HG02973 (cell line): ENCODE measurements around the gene ST8SIA3.
"Not testable (repeated sequence)": the region's sequence is repeated elsewhere in the genome, so short reads cannot be mapped to it uniquely, and the experiment has no call there.

ENCODE experiments used
- ATAC-seq: cut with Tn5 transposase; IDR thresholded peaks from one replicate; pipeline ENCODE4 v1.9.1; 2021; ENCODE audit warnings: moderate library complexity; ENCODE audit not compliant: unreplicated experiment

Gene ST8SIA3

DNA sequence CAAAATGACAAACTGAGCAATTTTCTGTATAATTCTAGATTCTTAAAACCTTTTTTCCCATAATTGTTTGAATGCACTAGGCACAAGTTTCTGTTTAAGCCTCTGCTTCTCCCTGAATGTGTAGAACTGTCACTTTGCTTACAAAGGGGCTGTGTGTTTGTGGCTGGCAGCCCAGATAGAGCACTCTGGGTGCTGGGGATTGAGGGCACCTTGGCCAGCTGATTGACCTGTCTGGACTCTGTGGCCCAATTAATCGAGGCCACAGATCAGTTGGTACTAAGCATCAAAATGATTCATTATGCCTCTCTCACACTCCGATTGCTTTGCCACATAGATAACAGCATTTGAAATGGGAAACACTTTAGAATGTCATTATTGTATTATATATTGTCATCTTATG lies 12.1 kb downstream of the ST8SIA3 start:
- ATAC-seq, result no peak

DNA sequence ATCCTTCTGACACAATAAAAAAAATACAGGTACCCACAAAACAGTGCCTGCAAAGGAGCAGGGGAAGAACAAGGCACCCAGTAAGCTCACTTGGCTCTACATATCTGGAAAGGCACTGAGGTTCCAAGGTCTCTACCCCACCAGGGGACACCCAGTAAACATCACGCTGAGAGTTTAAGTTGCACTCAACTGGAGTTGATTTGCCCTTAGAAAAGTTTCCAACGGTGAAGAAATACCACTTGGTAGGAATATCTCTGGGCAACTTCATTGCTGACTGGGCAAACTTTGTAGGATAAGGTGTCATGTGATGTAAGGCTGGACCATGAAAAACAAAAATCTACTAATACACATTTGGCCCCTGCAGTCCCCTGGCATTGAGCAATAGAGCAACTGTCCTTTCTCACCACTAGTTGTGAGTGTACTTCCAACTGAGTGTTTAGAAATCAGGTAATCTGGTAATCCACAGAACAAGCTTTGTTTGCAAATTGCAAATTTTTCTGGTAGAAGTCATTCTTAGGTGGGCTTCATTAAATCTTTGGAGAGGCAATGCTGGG lies 14.2 kb downstream of the ST8SIA3 start:
- no peak for ATAC-seq

DNA sequence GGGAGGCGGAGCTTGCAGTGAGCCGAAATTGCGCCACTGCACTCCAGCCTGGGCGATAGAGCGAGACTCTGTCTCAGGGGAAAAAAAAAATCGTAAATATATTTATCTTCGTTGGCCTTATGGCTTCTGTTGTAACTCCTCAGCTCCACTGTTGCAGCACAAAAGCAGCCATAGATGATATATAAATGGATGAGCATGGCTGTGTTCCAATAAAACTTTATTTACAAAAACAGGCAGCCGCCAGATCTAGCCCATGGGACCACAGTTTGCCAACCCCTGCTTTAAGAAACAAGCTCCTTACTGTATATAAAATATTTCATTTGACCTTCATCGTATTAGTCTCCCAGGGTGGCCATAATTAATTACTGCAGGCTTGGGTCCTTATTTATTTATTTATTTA lies 20.1 kb downstream of the ST8SIA3 start:
- no peak for ATAC-seq

DNA sequence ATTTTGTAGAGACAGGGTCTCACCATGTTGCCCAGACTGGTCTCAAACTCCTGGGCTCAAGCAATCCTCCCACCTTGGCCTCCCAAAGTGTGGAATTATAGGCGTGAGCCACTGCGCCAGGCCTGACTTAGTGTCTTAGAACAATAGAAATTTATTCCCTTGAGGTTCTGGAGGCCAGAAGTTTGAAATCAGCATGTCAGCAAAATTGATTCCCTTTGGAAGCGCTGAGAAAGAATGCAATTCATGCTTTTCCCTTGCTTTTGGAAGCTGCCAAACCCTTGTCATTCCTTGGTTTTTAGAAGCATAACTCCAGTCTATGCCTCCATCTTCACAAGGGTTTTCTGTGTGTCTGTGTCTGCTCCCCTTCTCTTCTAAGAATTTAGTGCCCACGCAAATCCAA lies 20.7 kb downstream of the ST8SIA3 start:
- ATAC-seq, result no peak

DNA sequence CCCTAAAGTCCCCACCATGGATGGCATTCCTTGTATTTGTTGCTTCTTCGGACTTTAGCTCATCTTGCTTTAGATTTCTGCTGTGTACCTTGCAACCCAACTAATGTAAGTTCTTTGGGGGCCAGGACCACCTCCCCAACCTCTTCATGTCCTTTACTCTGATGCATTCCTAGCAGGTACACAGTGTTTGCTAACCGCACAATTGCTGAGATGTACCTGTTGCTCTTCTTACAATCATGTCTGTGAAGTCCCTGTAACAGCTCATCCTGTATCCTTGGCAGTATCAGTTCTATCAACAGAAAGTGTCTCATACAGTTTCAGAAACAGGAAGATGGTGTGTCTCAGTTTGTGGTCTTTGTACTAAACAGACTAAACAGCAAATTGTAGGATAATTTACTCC lies 24.1 kb downstream of the ST8SIA3 start:
- ATAC-seq, result no peak

DNA sequence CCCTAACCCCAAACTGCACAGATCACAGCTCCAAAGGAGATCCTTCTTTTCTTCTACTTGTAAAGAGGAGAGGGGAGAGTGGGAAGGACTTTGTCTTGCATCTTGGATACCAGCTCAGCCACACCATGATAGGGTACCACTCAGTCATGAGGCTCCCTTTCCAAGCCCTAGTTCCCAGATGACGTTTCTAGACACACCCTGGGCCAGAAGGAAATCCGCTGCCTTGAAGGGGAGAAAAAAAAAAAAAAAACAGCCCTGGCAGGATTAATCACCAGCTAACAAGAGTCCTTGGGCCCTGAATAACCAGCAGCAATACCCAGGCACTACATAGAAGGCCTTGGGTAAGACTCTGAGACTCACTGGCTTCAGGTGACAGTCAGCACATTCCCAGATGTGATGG lies 36.9 kb downstream of the ST8SIA3 start:
- ATAC-seq, result no peak

DNA sequence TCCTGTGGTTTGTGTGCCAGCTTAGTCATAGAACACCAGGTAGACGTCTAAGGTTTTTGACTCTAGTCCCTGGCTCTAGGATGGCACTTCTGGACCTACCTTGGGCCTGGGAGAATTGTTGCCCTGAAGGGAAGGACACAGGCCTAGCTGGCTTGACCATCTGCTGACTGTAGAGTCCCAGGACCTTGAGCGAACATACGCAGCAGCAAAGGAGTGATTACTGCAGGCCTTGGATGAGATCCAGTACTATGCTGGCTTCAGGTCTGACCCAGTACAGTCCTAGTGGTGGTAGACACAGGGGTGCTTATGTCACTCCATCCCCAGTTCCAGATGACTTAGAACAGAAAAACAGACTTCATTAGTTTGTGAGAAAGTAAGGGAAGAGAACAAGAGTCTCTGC lies 37.7 kb downstream of the ST8SIA3 start:
- no peak for ATAC-seq

DNA sequence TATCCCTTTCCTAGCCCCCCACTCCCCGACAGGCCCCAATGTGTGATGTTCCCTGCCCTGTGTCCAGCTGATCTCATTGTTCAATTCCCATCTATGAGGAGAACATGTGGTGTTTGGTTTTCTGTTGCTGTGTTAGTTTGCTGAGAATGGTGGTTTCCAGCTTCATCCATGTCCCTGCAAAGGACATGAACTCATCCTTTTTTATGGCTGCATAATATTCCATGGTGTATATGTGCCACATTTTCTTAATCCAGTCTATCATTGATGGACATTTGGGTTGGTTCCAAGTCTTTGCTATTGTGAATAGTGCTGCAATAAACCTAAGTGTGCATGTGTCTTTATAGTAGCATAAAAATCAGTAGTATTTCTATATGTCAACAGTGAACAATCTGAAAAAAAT lies 42.4 kb downstream of the ST8SIA3 start:
- not testable (repeated sequence) for ATAC-seq

DNA sequence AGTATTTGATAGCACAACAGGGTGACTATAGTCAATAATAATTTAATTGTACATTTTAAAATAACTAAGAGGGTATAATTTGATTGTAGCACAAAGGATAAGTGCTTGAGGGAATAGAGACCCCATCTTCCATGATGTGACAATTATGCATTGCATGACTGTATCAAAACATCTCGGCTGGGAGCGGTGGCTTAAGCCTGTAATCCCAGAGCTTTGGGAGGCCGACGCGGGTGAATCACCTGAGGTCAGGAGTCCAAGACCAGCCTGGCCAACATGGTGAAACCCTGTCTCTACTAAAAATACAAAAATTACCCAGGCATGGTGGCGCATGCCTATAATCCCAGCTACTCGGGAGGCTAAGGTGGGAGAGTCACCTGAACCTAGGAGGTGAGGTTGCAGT lies 44.5 kb downstream of the ST8SIA3 start:
- ATAC-seq, result not testable (repeated sequence)

DNA sequence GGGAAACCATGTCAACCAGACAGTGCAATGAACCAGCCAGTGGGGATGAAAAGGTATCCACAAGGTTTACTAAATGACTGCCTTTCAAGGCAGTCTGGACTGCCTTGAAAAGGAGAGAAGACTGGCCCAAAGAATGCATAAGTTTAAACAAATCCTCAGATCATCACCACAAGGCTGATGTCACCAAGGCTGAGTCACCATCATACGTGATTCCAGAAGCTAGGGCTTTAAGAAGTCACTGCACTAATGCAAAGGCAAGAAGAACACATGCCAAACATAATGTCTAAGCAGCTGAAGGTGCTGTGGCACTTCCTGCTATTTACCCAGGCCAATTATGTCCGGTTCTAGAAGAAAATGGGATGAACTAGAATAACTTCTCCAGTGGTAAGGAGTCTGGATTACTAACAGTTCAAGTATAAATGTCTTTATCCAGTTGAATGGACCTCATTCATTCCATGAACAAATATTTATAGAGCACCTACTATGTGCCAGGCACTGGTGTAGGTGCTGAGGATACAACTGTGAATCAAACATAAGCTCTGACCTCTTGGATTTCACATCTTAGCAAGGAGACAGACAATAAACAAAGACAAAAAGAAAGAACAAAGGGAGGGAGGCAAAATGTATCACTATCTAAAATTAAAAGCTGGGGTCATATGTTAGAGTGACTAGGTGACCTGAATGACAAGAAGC lies 45.2 kb downstream of the ST8SIA3 start:
- no peak for ATAC-seq

DNA sequence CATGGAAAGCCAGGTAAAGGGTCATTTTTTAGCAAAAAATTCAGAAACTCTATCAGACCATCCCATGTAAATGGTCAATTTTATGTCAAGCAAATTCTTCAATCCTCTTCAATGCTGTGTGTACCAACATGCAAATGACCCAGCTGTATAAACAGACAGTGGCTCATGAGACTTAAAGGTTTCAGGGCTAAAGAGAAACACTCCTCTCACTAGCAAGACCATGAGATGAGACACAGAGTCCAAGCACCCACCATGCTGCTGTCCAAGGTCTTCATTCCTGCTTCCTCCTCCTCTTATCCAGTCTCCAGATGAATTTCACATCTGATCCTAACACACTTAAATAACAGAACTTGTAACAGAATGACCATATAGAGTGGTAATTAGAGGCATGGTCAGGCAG lies 52.0 kb downstream of the ST8SIA3 start:
- no peak for ATAC-seq

DNA sequence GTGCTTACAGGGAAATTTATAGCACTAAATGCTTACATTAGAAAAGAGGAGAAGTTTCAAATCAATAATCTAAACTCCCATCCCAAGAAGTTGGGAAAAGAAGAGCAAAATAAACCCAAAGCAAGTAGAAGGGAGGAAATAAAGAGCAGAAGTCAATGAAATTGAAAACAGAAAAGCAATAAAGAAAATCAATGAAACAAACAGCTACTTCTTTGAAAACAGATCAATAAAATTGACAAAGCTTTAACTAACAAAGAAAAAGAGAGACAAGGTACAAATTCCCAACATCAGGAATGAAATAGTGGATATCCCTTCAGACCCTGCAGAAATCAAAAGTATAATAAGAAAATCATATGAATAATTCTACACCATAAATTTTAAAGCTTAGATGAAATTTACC lies 57.3 kb downstream of the ST8SIA3 start:
- ATAC-seq, result no peak

DNA sequence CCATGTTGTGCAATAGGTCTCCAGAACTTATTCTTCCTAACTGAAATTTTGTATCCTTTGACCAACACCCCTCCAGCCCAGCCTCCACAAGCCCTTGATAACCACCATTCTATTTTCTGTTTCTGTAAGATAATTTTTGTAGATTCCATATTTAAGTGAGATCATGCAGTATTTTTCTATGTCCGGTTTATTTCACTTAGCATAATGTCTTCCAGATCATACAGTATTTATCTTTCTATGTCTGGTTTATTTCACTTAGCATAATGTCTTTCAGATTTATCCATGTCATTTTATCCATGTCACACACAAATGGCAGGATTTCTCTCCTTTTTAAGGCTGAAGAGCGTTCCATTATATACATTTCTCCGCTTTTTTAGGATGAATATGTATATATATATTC lies 58.4 kb downstream of the ST8SIA3 start:
- no peak for ATAC-seq

DNA sequence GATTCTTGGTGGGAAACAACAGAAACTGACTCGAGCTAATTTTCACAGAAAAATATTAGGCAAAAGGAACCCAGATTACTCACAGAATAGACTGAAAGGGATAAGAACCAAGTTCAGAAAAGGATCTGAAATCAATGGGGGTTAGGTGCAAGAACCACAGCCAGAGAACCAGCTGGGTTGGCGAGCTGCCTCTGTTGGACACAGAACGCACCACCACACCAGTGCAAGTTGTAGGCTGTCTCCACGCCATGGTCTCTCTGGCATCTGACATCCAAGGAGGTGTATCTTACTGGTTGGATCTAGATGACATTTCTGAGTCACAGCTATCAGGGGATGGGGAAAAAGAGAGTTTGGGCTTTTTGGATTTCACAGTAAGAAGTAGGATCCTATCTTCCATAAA lies 64.2 kb downstream of the ST8SIA3 start:
- ATAC-seq, result no peak
